WTC11 (cell line): ENCODE data around the gene SLCO4A1. TPM values are rescaled to one million over a fixed set of nuclear protein-coding genes. Genes with fewer than 3 reads are reported as not detected.

ENCODE experiments used
- ATAC-seq: fragments of 200-7000 bp; cut with Tn5 transposase; 2 replicates; pipeline ENCODE4 v1.10.0; 2021; ENCODE audit warnings: mild to moderate bottlenecking, moderate library complexity
- CTCF ChIA-PET: fragments of 300-600 bp; sonication (Branson Sonifier 250); formaldehyde crosslinking; loops from one replicate; lab custom pipeline; 2021; ENCODE audit warnings: antibody characterized with exemption; lab: Charles Lee
- POLR2A ChIA-PET: fragments of 350-600 bp; sonication (Branson Sonifier 250); formaldehyde crosslinking; loops from one replicate; lab custom pipeline; 2021; ENCODE audit warnings: antibody characterized with exemption; lab: Charles Lee
- DNase-seq: peaks from one replicate; pipeline ENCODE4 v3.0.0; 2021; ENCODE audit warnings: low spot score
- H3K27ac Mint-ChIP-seq: 2 replicates; pipeline ENCODE4 v1.8.0; 2021; ENCODE audit warnings: mixed read lengths
- H3K27me3 Mint-ChIP-seq: 2 replicates; pipeline ENCODE4 v1.8.0; 2021; ENCODE audit warnings: low read depth, mild to moderate bottlenecking, moderate library complexity, mixed read lengths
- H3K36me3 Mint-ChIP-seq: 2 replicates; pipeline ENCODE4 v1.8.0; 2021; ENCODE audit warnings: mixed read lengths
- H3K4me1 Mint-ChIP-seq: 2 replicates; pipeline ENCODE4 v1.8.0; 2022; ENCODE audit warnings: mixed read lengths
- H3K4me3 Mint-ChIP-seq: 2 replicates; pipeline ENCODE4 v1.8.0; 2021; ENCODE audit warnings: mild to moderate bottlenecking, moderate library complexity, mixed read lengths
- H3K9me3 Mint-ChIP-seq: 2 replicates; pipeline ENCODE4 v1.8.0; 2021; ENCODE audit warnings: mixed read lengths
- FOXK1 ChIP-seq: sonication (generic); formaldehyde crosslinking; IDR thresholded peaks from 2 replicates; pipeline ENCODE4 v1.8.0; 2022; ENCODE audit warnings: mild to moderate bottlenecking, moderate library complexity, missing genetic modification reagents
- GTF2I ChIP-seq: fragments of 250-450 bp; sonication (Bioruptor Pico); conservative IDR thresholded peaks from 2 replicates; pipeline ENCODE4 v1.4.0; 2021; ENCODE audit warnings: mild to moderate bottlenecking
- HMGA2 ChIP-seq: fragments of 250-450 bp; sonication (Bioruptor Pico); IDR thresholded peaks from 2 replicates; pipeline ENCODE4 v1.4.0; 2021; ENCODE audit warnings: mild to moderate bottlenecking, moderate library complexity
- JAZF1 ChIP-seq: fragments of 250-450 bp; sonication (Bioruptor Pico); IDR thresholded peaks from 2 replicates; pipeline ENCODE4 v1.9.0; 2021; ENCODE audit warnings: moderate library complexity, mild to moderate bottlenecking, inconsistent platforms
- NR2C2 ChIP-seq: sonication (generic); formaldehyde crosslinking; IDR thresholded peaks from 2 replicates; pipeline ENCODE4 v1.8.0; 2022; ENCODE audit warnings: mild to moderate bottlenecking, missing genetic modification reagents
- OVOL2 ChIP-seq: fragments of 250-450 bp; sonication (Bioruptor Pico); IDR thresholded peaks from 2 replicates; pipeline ENCODE4 v1.9.0; 2021; ENCODE audit warnings: mild to moderate bottlenecking, borderline replicate concordance
- RELA ChIP-seq: sonication (generic); formaldehyde crosslinking; IDR thresholded peaks from 2 replicates; pipeline ENCODE4 v1.8.1; 2022; ENCODE audit warnings: missing genetic modification reagents, mild to moderate bottlenecking, borderline replicate concordance
- ZNF396 ChIP-seq: fragments of 250-450 bp; sonication (Bioruptor Pico); IDR thresholded peaks from 2 replicates; pipeline ENCODE4 v1.8.0; 2021; ENCODE audit warnings: mild to moderate bottlenecking, moderate library complexity, borderline replicate concordance
- ZNF423 ChIP-seq: fragments of 250-450 bp; sonication (Bioruptor Pico); IDR thresholded peaks from 2 replicates; pipeline ENCODE4 v2.1.2; 2022; ENCODE audit warnings: mild to moderate bottlenecking, moderate library complexity
- total RNA-seq: library from RNA; stranded (reverse); gene quantifications from 3 replicates; pipeline ENCODE4 v1.2.3, GENCODE V29; 2021
- TF ChIP-seq, protein P1 (sequence below): sonication (generic); formaldehyde crosslinking; IDR thresholded peaks from 2 replicates; pipeline ENCODE4 v1.8.0; 2022; ENCODE audit warnings: mild to moderate bottlenecking, missing genetic modification reagents
- TF ChIP-seq, protein P2 (sequence below): sonication (generic); formaldehyde crosslinking; IDR thresholded peaks from 2 replicates; pipeline ENCODE4 v1.8.0; 2023; ENCODE audit warnings: missing genetic modification reagents, mild to moderate bottlenecking, borderline replicate concordance
- TF ChIP-seq, protein P3 (sequence below): fragments of 200-600 bp; IDR thresholded peaks from 2 replicates; pipeline ENCODE4 v1.8.0; 2022; ENCODE audit warnings: antibody characterized with exemption

Gene SLCO4A1
- total RNA-seq, 1 experiment from 2014 or later, result 19.9 TPM

DNA sequence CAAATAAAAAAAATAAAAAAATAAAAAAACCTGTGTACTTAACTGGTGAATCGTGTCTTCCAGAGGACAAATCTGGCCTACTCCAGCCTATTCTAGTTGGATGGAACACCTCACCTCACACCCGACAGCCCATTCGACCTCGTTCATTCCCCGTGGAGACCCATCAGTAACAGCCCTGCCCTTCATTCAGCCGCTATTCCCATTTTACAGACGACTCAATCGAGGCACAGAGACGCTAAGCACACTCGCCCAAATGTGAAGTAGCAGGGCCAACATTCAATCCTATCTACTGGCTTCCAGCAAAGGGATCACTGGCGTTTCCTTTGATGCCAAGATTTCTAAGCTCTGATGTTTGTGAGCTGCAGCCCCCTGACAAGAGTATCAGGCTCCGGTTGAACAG is 64.6 kb downstream of the SLCO4A1 start (continued):
- TF ChIP-seq, protein P1, sequence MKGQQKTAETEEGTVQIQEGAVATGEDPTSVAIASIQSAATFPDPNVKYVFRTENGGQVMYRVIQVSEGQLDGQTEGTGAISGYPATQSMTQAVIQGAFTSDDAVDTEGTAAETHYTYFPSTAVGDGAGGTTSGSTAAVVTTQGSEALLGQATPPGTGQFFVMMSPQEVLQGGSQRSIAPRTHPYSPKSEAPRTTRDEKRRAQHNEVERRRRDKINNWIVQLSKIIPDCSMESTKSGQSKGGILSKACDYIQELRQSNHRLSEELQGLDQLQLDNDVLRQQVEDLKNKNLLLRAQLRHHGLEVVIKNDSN (CRISPR knock-in tag), result no peak

DNA sequence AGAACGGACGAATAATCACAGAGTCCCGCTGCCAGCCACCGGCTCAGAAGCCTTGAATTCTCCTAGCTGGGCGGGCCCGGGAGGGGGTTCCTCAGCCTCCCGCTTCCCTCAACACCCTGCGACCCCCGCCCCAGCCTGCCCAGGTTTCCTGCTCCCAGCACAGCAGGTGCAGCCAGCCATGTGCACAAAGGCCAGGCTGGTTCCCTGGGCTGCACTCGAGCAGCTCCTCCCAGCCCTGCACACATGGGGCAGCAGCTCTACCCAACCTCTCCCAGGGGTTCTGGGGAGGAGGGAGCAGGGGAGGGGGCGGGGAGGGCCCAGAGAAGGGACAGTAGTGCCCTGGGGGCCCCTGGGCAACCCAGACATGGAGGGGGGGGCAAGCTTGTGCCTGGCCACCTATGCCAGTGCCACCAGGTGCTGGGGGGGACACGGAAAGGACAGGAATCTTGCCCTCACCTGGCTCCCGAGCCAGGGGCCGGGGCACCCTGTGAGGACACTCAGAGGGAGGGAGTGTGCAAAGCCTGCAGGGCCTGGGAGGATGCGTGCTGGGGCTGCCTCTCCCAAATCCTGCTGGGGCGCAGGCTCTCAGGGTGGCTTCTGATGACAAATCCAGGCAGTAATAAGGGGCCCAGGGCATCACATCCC is 65.1 kb downstream of the SLCO4A1 start:
- no peak for ATAC-seq
- Mint-ChIP-seq H3K27ac (no peak overlapping the region), H3K27me3 (peaks cover 35% of the 10 kb centered on the region), H3K4me1 (0 out of 2 replicates have a peak, but pooled peaks cover 3% of the 10 kb centered on the region), H3K9me3 (no peaks in the 10 kb centered on the region), H3K4me3 (peak overlapping the region; percentile 77; the same call in 1 of the 2 replicates), H3K36me3 (no peaks in the 10 kb centered on the region)
- ChIA-PET CTCF (interaction anchor here (0.6 to 4.7 kb wide), 34 partner anchors 9 to 663 kb away, joined by 3 to 38 read pairs (median 5); partner anchors contain the start of genes COL9A3, MRGBP and SLCO4A1), POLR2A (no interaction called here)
- TF ChIP-seq FOXK1 (CRISPR knock-in tag), result no peak
- TF ChIP-seq HMGA2 (CRISPR knock-in tag), result no peak
- TF ChIP-seq NR2C2 (CRISPR knock-in tag), result no peak
- no peak for TF ChIP-seq RELA (CRISPR knock-in tag)
- TF ChIP-seq ZNF396 (CRISPR knock-in tag), result no peak
- TF ChIP-seq JAZF1 (CRISPR knock-in tag), result no peak
- no peak for DNase-seq

DNA sequence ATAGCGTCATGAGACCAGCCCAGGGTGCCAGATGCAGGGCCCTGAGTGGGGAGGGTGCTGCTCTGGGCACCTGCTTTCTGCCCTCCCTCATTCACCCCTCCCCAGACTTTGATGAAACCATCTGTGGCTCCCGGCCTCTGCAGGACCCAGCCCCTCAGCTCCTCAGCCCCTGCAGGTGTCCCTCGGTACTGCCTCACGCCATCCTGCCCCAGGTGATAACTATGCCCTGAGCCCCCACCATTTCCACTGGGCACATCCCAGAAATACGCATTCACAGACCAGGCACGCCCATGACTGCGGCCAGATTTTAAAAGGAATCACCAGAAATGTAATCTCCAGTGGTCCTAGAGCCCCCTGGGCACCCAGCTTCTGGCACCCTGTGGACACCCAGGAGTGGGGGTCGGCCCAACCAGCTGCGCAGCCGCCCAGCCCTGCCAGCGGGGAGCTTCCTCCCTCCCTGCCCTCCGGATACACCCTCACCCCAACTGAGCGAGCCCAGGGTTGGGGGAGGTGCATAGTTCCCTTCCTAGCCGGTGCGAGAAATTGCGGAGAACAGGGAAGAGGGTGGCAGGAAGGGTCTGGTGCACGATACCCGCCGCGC is 65.7 kb downstream of the SLCO4A1 start:
- DNase-seq, result peak; percentile 83
- no peaks in the 10 kb centered on the region for H3K9me3 Mint-ChIP-seq

More for the DNA sequence above, 65.7 kb downstream of the SLCO4A1 start:
- POLR2A ChIA-PET, result no interaction called here
- Mint-ChIP-seq H3K27me3 (peaks cover 32% of the 10 kb centered on the region), H3K36me3 (no peaks in the 10 kb centered on the region), H3K27ac (no peak overlapping the region), H3K4me1 (0 out of 2 replicates have a peak, but pooled peaks cover 3% of the 10 kb centered on the region), H3K4me3 (peak overlapping the region; percentile 77)
- peak; percentile 82 for ATAC-seq
- TF ChIP-seq OVOL2 (CRISPR knock-in tag) (no peak), ZNF423 (peak; percentile 43), GTF2I (no peak), RELA (CRISPR knock-in tag) (no peak)
- TF ChIP-seq, protein P2, sequence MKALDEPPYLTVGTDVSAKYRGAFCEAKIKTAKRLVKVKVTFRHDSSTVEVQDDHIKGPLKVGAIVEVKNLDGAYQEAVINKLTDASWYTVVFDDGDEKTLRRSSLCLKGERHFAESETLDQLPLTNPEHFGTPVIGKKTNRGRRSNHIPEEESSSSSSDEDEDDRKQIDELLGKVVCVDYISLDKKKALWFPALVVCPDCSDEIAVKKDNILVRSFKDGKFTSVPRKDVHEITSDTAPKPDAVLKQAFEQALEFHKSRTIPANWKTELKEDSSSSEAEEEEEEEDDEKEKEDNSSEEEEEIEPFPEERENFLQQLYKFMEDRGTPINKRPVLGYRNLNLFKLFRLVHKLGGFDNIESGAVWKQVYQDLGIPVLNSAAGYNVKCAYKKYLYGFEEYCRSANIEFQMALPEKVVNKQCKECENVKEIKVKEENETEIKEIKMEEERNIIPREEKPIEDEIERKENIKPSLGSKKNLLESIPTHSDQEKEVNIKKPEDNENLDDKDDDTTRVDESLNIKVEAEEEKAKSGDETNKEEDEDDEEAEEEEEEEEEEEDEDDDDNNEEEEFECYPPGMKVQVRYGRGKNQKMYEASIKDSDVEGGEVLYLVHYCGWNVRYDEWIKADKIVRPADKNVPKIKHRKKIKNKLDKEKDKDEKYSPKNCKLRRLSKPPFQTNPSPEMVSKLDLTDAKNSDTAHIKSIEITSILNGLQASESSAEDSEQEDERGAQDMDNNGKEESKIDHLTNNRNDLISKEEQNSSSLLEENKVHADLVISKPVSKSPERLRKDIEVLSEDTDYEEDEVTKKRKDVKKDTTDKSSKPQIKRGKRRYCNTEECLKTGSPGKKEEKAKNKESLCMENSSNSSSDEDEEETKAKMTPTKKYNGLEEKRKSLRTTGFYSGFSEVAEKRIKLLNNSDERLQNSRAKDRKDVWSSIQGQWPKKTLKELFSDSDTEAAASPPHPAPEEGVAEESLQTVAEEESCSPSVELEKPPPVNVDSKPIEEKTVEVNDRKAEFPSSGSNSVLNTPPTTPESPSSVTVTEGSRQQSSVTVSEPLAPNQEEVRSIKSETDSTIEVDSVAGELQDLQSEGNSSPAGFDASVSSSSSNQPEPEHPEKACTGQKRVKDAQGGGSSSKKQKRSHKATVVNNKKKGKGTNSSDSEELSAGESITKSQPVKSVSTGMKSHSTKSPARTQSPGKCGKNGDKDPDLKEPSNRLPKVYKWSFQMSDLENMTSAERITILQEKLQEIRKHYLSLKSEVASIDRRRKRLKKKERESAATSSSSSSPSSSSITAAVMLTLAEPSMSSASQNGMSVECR (CRISPR knock-in tag), result no peak
- TF ChIP-seq, protein P3, sequence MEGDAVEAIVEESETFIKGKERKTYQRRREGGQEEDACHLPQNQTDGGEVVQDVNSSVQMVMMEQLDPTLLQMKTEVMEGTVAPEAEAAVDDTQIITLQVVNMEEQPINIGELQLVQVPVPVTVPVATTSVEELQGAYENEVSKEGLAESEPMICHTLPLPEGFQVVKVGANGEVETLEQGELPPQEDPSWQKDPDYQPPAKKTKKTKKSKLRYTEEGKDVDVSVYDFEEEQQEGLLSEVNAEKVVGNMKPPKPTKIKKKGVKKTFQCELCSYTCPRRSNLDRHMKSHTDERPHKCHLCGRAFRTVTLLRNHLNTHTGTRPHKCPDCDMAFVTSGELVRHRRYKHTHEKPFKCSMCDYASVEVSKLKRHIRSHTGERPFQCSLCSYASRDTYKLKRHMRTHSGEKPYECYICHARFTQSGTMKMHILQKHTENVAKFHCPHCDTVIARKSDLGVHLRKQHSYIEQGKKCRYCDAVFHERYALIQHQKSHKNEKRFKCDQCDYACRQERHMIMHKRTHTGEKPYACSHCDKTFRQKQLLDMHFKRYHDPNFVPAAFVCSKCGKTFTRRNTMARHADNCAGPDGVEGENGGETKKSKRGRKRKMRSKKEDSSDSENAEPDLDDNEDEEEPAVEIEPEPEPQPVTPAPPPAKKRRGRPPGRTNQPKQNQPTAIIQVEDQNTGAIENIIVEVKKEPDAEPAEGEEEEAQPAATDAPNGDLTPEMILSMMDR, result peak; percentile 53; the same call in 1 of the 2 replicates
- CTCF ChIA-PET, result interaction anchor here (0.5 to 4.7 kb wide), 36 partner anchors 9 to 586 kb away, joined by 3 to 38 read pairs (median 5); partner anchors contain the start of genes COL9A3, MRGBP and SLCO4A1
